Measurements from ENCODE around the gene ARHGEF7. TPM values are rescaled to one million over a fixed set of nuclear protein-coding genes. Genes with fewer than 3 reads are reported as not detected.
"Not testable (repeated sequence)": the region's sequence is repeated elsewhere in the genome, so short reads cannot be mapped to it uniquely, and the experiment has no call there.

The ARHGEF7 gene
- total RNA-seq, 1 donor from 2014 or later, result 155 TPM

- no peak for DNase-seq (ENCODE audit: low read depth, low spot score)
Observed at GRCh38 chr13:111252446-111253364, 137.6 kb downstream of the ARHGEF7 start.

DNA sequence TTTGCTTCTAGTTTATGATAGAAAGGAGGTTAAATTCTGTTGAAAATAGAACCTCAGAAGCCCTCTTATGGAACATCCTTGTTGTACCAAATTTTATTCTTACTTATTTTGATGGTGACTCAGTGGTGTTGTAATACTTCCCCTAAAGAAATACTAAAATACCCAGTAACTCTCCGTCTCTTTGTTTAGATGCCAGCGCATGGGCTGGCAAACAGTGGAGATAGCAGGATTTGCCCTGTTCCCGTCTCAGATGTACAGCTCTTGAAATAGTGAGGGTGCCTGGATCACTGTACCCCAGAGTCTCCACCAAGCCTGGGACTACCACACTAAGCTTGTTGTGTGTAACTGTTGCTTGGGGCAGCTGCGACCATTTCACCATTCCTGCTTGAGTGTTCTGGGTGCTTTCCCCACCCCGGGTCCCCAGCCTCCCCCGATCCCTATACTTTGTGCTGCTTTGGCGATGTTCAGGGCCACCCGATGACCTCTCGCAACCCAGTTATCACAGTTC is 138.3 kb downstream of the ARHGEF7 start:
- DNase-seq (ENCODE audit: low read depth, low spot score), result no peak

DNA sequence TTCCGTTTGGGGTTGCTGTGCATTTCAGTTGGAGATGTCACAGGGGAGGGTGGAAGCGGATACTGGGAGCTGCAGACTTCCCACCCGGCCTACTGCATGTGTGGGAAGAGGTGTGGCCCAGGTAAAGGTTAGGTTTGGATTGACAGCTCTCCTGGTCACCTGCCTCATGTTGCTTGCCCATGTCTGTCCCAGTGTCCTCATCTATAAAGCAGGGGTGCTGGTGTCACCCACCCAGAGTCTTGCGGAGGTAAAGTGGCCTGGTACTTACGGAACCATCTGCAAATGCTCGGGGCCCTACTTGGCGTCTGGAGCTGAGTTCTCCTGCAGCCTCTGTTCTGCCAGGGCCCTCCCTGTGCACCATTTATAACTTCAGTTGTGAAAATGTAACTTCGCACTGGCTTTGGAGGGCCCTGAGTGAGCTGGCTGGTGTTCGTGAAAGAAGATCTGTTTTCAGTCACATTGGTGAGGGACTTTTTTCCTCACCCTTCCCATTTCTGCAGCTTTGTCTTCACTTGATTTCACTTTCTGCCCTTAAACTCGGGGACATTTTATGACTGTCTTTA is 140.2 kb downstream of the ARHGEF7 start:
- no peak for DNase-seq (ENCODE audit: low read depth, low spot score)

GRCh38 chr13:111256458-111256857 is 141.3 kb downstream of the ARHGEF7 start:
- DNase-seq (ENCODE audit: low read depth, low spot score), result no peak

- no peak for DNase-seq (ENCODE audit: low read depth, low spot score)
Observed at GRCh38 chr13:111256946-111257345, 141.8 kb downstream of the ARHGEF7 start.

DNA sequence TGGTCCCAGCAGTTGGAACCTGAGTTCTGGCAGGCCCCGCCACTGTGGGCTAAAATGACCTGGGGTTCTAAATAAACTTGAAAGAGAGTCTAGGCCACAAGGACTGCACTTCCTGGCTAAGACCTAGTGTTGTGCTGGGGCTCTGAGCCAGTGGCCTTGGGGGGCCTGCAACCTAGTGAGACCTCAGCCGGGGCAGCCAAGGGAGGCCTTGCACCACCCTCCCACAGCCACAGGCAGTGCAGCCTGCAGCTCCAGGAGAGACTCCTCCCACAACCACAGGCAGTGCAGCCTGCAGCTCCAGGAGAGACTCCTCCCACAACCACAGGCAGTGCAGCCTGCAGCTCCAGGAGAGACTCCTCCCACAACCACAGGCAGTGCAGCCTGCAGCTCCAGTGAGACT is 142.8 kb downstream of the ARHGEF7 start:
- not testable (repeated sequence) for DNase-seq (ENCODE audit: low read depth, low spot score)

DNA sequence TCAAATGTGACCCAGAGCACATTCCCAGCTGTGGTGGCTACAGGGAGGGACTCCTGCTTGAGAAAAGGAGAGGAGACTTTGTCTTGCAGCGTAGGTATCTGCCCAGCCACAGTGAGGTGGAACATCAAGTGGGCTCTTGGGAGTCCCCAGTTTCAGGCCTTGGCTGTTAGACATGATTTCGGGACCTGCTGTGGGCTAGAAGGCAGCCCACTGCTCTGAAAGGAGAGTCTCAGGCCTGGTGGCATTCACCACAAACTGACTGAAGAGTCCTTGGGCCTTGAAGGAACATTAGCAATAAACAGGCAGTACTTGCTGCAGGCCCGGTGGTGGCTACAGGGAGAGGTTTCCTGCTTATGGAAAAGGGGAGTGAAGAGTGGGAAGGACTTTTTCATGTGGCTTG is 143.5 kb downstream of the ARHGEF7 start:
- no peak for DNase-seq (ENCODE audit: low read depth, low spot score)

GRCh38 chr13:111259058-111259457 is 143.9 kb downstream of the ARHGEF7 start:
- no peak for DNase-seq (ENCODE audit: low read depth, low spot score)

DNA sequence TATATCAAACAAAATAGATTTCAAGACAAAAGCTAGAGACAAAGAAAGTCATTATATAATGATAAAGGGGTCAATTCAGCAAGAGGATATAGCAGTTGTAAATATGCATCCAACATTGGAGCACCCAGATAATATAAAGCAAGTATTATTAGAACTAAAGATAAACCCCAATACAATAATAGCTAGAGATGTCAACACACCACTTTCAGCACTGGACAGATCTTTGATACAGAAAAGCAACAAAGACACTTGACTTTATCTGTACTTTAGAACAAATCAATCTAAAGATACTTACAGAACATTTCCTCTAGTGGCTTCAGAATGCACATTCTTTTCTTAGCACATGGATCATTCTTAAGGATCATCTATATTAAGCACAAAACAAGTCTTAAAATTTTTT is 146.2 kb downstream of the ARHGEF7 start:
- no peak for DNase-seq (ENCODE audit: low read depth, low spot score)

GRCh38 chr13:111262281-111262680 is 147.2 kb downstream of the ARHGEF7 start:
- DNase-seq (ENCODE audit: low read depth, low spot score), result no peak

DNA sequence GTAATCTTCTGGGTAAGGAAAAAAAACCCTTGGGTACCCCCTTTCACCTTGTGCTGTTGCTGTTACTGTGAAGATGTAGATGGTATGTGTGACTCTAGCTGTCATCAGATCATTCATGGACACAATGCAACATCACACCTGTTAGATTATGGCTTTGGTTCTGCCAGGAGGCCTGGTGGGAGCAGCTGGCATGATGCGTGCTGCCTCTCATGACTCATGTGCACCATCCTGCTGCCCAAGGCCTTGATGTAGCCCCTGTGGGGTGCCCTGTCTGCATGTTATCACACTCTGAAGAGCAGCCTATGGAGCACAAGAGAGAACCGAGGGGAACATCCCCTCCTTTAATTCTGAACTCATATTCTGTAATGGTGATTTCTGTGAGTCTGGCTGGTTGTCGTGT is 147.6 kb downstream of the ARHGEF7 start:
- DNase-seq (ENCODE audit: low read depth, low spot score), result no peak

DNA sequence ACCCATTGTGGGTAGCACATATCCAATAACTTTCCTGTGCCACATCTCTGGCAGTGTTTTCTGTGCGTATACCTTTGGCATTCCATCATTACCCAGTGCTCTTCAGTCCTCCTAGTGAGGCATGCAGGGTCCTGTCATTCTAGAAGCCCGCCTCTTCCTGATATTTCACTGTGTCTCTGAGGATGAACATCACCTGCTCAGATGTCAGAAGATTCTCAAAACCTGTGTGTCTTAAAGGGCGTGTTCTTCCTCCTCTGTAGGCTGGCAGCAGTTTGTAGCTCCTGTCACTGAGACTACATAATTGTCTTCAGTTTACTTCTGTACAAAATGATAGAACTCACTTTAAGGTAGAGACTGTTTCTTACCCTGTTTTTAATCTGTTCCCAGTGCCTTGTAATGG is 148.5 kb downstream of the ARHGEF7 start:
- no peak for DNase-seq (ENCODE audit: low read depth, low spot score)

- no peak for DNase-seq (ENCODE audit: low read depth, low spot score)
Observed at GRCh38 chr13:111265006-111265700, 150.0 kb downstream of the ARHGEF7 start.

- DNase-seq (ENCODE audit: low read depth, low spot score), result no peak
Observed at GRCh38 chr13:111265701-111266035, 150.6 kb downstream of the ARHGEF7 start.

- DNase-seq (ENCODE audit: low read depth, low spot score), result no peak
Observed at GRCh38 chr13:111267205-111267604, 152.1 kb downstream of the ARHGEF7 start.

- no peak for DNase-seq (ENCODE audit: low read depth, low spot score)
Observed at GRCh38 chr13:111267784-111268183, 152.7 kb downstream of the ARHGEF7 start.

- DNase-seq (ENCODE audit: low read depth, low spot score), result no peak
Observed at GRCh38 chr13:111269508-111269907, 154.4 kb downstream of the ARHGEF7 start.

- DNase-seq (ENCODE audit: low read depth, low spot score), result no peak
Observed at GRCh38 chr13:111270126-111270525, 155.0 kb downstream of the ARHGEF7 start.

- DNase-seq (ENCODE audit: low read depth, low spot score), result no peak
Observed at GRCh38 chr13:111270765-111271698, 155.9 kb downstream of the ARHGEF7 start.

DNA sequence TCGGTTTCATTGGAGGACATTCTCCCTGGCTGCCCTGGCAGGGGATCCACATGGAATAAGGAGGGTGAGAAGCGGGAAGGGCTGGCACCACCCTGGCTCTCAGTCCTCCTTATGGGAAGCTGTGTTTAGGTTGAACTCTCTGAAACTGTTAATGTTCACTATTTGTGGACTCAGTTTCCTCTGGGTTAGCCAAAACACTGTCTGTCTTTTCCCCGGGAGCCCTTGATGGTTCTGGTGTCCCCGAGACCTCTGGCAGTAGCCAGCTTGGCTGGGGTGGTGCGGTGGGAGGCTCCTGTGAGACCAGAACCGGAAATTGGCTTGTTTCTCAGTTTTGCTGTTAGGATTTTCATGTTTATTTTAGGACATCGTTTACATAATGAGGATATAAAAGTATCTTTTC is 157.0 kb downstream of the ARHGEF7 start:
- no peak for DNase-seq (ENCODE audit: low read depth, low spot score)

DNA sequence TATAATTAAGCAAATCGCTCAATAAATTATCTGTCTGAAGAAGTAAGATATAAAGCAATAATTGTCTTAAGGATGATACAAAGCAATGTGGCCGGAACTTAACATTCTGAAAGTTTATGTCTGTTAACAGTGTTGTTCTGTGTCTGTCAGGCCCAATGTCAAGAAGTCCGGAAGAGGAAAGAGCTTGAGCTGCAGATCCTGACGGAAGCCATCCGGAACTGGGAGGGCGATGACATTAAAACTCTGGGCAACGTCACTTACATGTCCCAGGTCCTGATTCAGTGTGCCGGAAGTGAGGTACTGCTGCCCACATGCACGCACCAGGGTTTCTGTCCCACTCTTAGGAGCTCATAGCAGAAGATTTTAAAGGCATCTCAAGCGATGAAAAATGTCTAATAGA is 160.3 kb downstream of the ARHGEF7 start:
- DNase-seq (ENCODE audit: low read depth, low spot score), result no peak

Measured in pulmonary artery endothelial cell (primary cell).